Dendritic cell treated with granulocyte-macrophage colony-stimulating factor and Interleukin-4, amounts not matched to agents 40 ng/mL and 50 ng/mL, for 4 days (primary cell): Measurements from ENCODE around the gene POU2AF1.

ENCODE experiments used
- H3K27ac Mint-ChIP-seq: one replicate; pipeline ENCODE4 v1.8.0; 2022; ENCODE audit warnings: mild to moderate bottlenecking, mixed read lengths
- H3K27me3 Mint-ChIP-seq: one replicate; pipeline ENCODE4 v1.8.0; 2022; ENCODE audit warnings: mild to moderate bottlenecking, mixed read lengths
- H3K36me3 Mint-ChIP-seq: one replicate; pipeline ENCODE4 v1.8.0; 2022; ENCODE audit warnings: low read depth, mixed read lengths
- H3K4me1 Mint-ChIP-seq: one replicate; pipeline ENCODE4 v1.8.0; 2022; ENCODE audit warnings: low read depth, mixed read lengths
- H3K4me3 Mint-ChIP-seq: one replicate; pipeline ENCODE4 v1.8.0; 2022; ENCODE audit warnings: mild to moderate bottlenecking, moderate library complexity, mixed read lengths
- H3K9me3 Mint-ChIP-seq: one replicate; pipeline ENCODE4 v1.8.0; 2022; ENCODE audit warnings: mixed read lengths
- intact Hi-C: fragments of 100-400 bp; cut with micrococcal nuclease; formaldehyde crosslinking; loops from one replicate; pipeline ENCODE4 v1.15.0; 2022

POU2AF1 gene

GRCh38 chr11:111347002-111347722 is 31.9 kb downstream of the POU2AF1 start:
- H3K4me1 Mint-ChIP-seq = no peaks in the 10 kb centered on the region
- no peak overlapping the region for H3K4me3 Mint-ChIP-seq
- intact Hi-C loops = no loop called here
- H3K27ac Mint-ChIP-seq = no peak overlapping the region
- H3K27me3 Mint-ChIP-seq = peaks cover 6% of the 10 kb centered on the region
- no peaks in the 10 kb centered on the region for H3K9me3 Mint-ChIP-seq
- no peaks in the 10 kb centered on the region for H3K36me3 Mint-ChIP-seq

DNA sequence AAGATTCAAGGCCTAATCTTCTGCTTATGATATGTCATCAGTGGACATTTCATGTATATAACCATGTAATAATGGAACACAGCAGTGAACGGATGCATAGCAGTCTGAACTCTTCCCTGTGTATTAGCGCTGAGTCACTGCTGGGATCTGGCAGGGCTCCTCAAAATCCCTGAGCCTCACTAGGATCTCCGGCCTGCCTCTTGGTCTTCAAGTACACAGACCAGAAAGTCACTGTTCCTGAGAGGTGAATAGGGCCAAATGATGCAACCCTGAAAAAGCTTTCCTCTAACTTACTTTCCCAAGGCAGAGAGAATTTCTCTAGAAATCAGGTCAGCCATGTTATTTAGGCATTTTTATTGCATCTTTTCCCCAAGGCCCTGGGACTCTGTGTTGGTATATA is 35.0 kb downstream of the POU2AF1 start:
- Mint-ChIP-seq H3K4me3 (no peak overlapping the region), H3K36me3 (no peaks in the 10 kb centered on the region), H3K27ac (no peak overlapping the region), H3K9me3 (peaks cover 10% of the 10 kb centered on the region), H3K27me3 (no peaks in the 10 kb centered on the region), H3K4me1 (no peaks in the 10 kb centered on the region)
- intact Hi-C loops = no loop called here

- Mint-ChIP-seq H3K36me3 (no peaks in the 10 kb centered on the region), H3K4me3 (no peak overlapping the region), H3K4me1 (no peaks in the 10 kb centered on the region), H3K27ac (no peak overlapping the region), H3K9me3 (peaks cover 10% of the 10 kb centered on the region), H3K27me3 (no peaks in the 10 kb centered on the region)
- intact Hi-C loops = no loop called here
Measured at GRCh38 chr11:111342329-111342728, 36.7 kb downstream of the POU2AF1 start.

GRCh38 chr11:111339758-111340388 is 39.2 kb downstream of the POU2AF1 start:
- H3K27me3 Mint-ChIP-seq = no peaks in the 10 kb centered on the region
- H3K4me3 Mint-ChIP-seq = no peak overlapping the region
- no peaks in the 10 kb centered on the region for H3K4me1 Mint-ChIP-seq
- intact Hi-C loops = no loop called here
- peaks cover 10% of the 10 kb centered on the region for H3K9me3 Mint-ChIP-seq
- H3K36me3 Mint-ChIP-seq = no peaks in the 10 kb centered on the region
- no peak overlapping the region for H3K27ac Mint-ChIP-seq

DNA sequence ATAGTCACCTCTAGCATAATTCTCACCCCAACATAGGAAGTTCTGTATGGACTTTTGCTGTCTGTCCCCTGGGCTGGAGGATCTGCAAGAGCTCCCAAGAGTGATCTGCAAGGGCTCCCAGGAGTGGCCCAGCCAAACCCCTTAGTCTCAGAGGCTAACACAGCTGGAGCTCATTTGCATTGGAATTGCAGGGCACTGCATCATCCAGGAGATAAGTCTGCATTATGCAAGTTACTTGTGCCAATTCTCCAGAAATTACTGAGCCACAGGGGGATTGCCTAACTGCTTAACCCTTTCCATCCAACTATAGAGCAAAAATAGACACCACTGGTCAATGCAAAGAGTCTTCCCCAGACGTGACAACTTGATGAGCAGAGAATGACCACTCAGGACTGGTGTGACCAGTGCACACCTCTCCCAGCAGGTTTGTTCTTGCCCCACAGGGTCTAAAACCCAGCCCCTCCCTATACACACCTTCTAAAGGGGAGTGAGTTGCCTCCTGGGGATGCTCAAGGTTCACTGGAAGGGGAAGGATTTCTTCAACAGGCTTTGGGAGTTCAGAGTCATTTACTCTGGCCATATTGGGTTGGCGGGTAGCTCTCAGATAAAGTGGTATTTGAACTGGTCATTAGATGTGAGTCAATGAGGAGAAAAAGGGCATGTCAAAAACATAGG is 42.4 kb downstream of the POU2AF1 start:
- H3K27me3 Mint-ChIP-seq = no peaks in the 10 kb centered on the region
- H3K4me1 Mint-ChIP-seq = no peaks in the 10 kb centered on the region
- no peak overlapping the region for H3K4me3 Mint-ChIP-seq
- H3K36me3 Mint-ChIP-seq = no peaks in the 10 kb centered on the region
- peaks cover 10% of the 10 kb centered on the region for H3K9me3 Mint-ChIP-seq
- H3K27ac Mint-ChIP-seq = no peak overlapping the region
- intact Hi-C loops = no loop called here

GRCh38 chr11:111336062-111336461 is 43.0 kb downstream of the POU2AF1 start:
- H3K36me3 Mint-ChIP-seq = no peaks in the 10 kb centered on the region
- H3K9me3 Mint-ChIP-seq = peaks cover 10% of the 10 kb centered on the region
- no peak overlapping the region for H3K4me3 Mint-ChIP-seq
- H3K4me1 Mint-ChIP-seq = no peaks in the 10 kb centered on the region
- intact Hi-C loops = no loop called here
- H3K27ac Mint-ChIP-seq = no peak overlapping the region
- no peaks in the 10 kb centered on the region for H3K27me3 Mint-ChIP-seq

DNA sequence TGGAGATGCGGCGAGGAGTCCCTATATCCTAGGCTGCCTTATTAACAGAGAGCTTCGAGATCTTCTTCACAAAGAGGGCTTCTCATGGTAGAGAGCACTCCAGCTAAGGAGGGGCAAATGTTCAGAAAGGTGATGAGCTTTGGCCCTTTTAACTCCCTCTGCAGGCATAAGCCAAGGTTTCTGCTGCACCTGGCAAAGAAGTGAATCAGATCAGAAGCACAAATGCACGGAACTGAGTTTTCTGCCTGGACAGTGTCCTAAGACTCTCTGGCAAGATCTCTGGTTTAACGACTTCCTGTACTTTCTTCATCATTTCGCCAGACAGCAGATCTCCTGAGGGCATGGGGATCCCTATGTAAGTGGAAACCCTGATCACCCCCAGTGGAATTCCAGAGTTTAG is 43.5 kb downstream of the POU2AF1 start:
- Mint-ChIP-seq H3K4me1 (no peaks in the 10 kb centered on the region), H3K36me3 (no peaks in the 10 kb centered on the region), H3K27ac (no peak overlapping the region), H3K9me3 (peaks cover 10% of the 10 kb centered on the region), H3K4me3 (no peak overlapping the region), H3K27me3 (no peaks in the 10 kb centered on the region)
- intact Hi-C loops = no loop called here

DNA sequence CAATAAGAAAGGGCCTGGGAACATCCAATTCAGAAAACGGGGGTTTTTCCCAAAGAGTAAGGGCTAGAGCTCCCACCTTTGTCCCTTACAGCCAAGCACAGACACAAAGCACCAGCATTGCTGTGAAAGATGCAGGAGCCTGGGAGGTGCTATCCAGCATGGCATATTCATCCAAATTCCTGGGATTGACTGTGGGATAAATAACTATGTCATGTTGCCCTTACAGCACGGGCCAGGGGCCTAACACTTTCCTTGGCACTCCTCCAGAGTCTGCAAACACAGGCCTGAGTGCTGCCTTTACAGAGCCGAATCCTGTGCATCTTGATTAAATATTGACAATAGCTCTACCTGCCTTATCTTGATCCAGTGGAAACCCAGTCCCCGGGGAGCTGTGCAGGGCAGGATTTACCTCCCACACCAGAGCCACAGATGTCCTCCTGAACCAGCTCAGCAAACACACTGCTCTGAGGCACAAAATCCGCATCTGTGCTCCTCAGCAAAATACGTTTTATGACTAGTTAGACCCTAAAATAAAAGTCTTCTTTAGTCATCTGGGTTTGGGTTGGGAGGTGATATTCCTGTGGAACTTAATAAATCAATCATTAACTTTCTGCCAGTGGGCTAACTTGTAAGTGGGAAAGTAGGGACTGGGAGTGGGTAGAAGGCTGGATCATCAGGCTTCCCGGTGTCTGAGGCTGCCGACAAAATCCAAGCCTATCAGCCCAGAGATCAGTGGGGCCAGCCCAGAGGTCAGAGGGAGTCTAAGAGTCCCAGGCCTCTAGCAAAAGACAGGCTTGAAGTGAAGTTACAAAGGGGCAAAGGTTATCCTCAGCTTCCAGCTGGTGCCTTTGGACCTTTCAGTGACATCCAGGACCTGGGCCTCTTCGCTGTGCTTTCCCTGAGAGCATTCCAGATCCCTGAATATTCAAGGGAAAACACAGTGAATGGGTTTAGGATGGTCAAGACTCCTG is 44.3 kb downstream of the POU2AF1 start:
- no peak overlapping the region for H3K4me3 Mint-ChIP-seq
- peaks cover 8% of the 10 kb centered on the region for H3K9me3 Mint-ChIP-seq
- intact Hi-C loops = no loop called here
- H3K27ac Mint-ChIP-seq = no peak overlapping the region
- H3K27me3 Mint-ChIP-seq = no peaks in the 10 kb centered on the region
- no peaks in the 10 kb centered on the region for H3K4me1 Mint-ChIP-seq
- H3K36me3 Mint-ChIP-seq = no peaks in the 10 kb centered on the region

DNA sequence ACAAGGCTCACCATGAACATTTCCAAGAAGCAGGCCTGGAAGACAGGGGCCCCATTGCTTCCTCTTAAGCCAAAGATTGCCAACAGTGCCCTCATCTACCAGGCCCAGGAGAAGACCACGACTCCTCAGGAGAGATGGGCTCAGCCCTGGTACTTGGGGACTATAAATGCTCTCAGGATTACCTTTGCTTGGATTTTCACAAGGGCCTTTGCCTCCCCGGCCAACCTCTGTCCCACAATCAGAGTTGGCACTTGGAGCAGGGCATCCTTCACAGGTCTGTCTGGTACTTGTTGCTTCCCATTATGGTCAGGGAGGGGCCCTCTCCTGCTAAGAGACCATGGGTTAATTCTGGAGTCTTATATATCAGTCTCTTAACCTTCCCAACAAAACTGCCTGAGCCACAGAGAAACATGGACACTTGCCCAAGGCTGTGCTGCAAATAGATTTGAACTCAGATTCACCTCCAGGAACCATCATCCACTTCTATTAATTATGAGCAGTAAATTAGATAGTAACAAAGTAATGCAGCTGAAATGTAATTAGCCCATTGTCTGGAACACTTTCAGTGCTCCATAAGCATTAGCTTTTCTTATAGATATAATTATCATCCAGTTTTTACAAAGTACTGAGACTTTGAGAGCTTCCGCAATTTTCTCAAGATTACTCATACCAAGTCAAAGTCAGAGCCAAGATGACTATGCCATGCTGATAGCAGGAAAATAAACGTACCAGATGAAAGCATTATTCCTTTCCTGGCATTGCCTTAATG is 47.2 kb downstream of the POU2AF1 start:
- Mint-ChIP-seq H3K27ac (no peak overlapping the region), H3K36me3 (no peaks in the 10 kb centered on the region), H3K4me3 (no peak overlapping the region), H3K4me1 (no peaks in the 10 kb centered on the region), H3K9me3 (no peaks in the 10 kb centered on the region), H3K27me3 (no peaks in the 10 kb centered on the region)
- intact Hi-C loops = no loop called here

GRCh38 chr11:111330234-111330893 is 48.7 kb downstream of the POU2AF1 start:
- no peaks in the 10 kb centered on the region for H3K27me3 Mint-ChIP-seq
- no peak overlapping the region for H3K27ac Mint-ChIP-seq
- no peak overlapping the region for H3K4me3 Mint-ChIP-seq
- H3K36me3 Mint-ChIP-seq = no peaks in the 10 kb centered on the region
- H3K4me1 Mint-ChIP-seq = no peaks in the 10 kb centered on the region
- H3K9me3 Mint-ChIP-seq = no peaks in the 10 kb centered on the region
- intact Hi-C loops = no loop called here

GRCh38 chr11:111329306-111330204 is 49.5 kb downstream of the POU2AF1 start:
- H3K36me3 Mint-ChIP-seq = no peaks in the 10 kb centered on the region
- intact Hi-C loops = no loop called here
- H3K4me1 Mint-ChIP-seq = no peaks in the 10 kb centered on the region
- no peaks in the 10 kb centered on the region for H3K9me3 Mint-ChIP-seq
- H3K27ac Mint-ChIP-seq = no peak overlapping the region
- H3K27me3 Mint-ChIP-seq = peaks cover 3% of the 10 kb centered on the region
- H3K4me3 Mint-ChIP-seq = no peak overlapping the region

- no peak overlapping the region for H3K4me3 Mint-ChIP-seq
- intact Hi-C loops = no loop called here
- H3K27me3 Mint-ChIP-seq = peaks cover 3% of the 10 kb centered on the region
- no peak overlapping the region for H3K27ac Mint-ChIP-seq
- H3K36me3 Mint-ChIP-seq = no peaks in the 10 kb centered on the region
- no peaks in the 10 kb centered on the region for H3K9me3 Mint-ChIP-seq
- no peaks in the 10 kb centered on the region for H3K4me1 Mint-ChIP-seq
Measured at GRCh38 chr11:111327908-111328624, 51.0 kb downstream of the POU2AF1 start.
